OCI-LY1 (cell line): Measurements from ENCODE around the gene ZNF438.

Source experiments
- H2AFZ ChIP-seq: fragments of 200-600 bp; sonication (generic), shearing (Covaris generic); 2 replicates; pipeline ENCODE4 v1.6.0; 2014; ENCODE audit warnings: antibody characterized with exemption, mild to moderate bottlenecking, low read length
- H3F3A ChIP-seq: fragments of 200-600 bp; sonication (generic), shearing (Covaris generic); 2 replicates; pipeline ENCODE4 v1.6.0; 2014; ENCODE audit warnings: mild to moderate bottlenecking, antibody characterized with exemption, low read length, moderate library complexity; ENCODE audit not compliant: insufficient read depth
- H3K27ac ChIP-seq: fragments of 200-600 bp; sonication (generic); 2 replicates; pipeline ENCODE4 v1.5.1; 2014; ENCODE audit warnings: low read length, mixed run types, mild to moderate bottlenecking, low read depth; ENCODE audit not compliant: poor library complexity, severe bottlenecking
- H3K27me3 ChIP-seq: fragments of 200-600 bp; sonication (generic); 2 replicates; pipeline ENCODE4 v1.6.0; 2014; ENCODE audit warnings: antibody characterized with exemption, mild to moderate bottlenecking, low read length, moderate library complexity; ENCODE audit not compliant: insufficient read depth
- H3K36me3 ChIP-seq: fragments of 200-600 bp; sonication (generic); 2 replicates; pipeline ENCODE4 v1.6.1; 2014; ENCODE audit warnings: mild to moderate bottlenecking, antibody characterized with exemption, low read length, moderate library complexity, mixed read lengths; ENCODE audit not compliant: insufficient read depth
- H3K4me1 ChIP-seq: fragments of 200-600 bp; sonication (generic); 2 replicates; pipeline ENCODE4 v1.5.1; 2014; ENCODE audit warnings: mild to moderate bottlenecking, low read length, moderate library complexity; ENCODE audit not compliant: insufficient read depth, severe bottlenecking
- H3K4me2 ChIP-seq: fragments of 200-600 bp; sonication (generic), shearing (Covaris generic); 2 replicates; pipeline ENCODE4 v1.6.1; 2014; ENCODE audit warnings: low read length
- H3K4me3 ChIP-seq: fragments of 200-600 bp; sonication (generic); 2 replicates; pipeline ENCODE4 v1.5.1; 2014; ENCODE audit warnings: low read length, low read depth, mild to moderate bottlenecking, mixed read lengths; ENCODE audit not compliant: poor library complexity, severe bottlenecking
- H3K79me2 ChIP-seq: fragments of 200-600 bp; shearing (Covaris generic); 2 replicates; pipeline ENCODE4 v1.6.1; 2016; ENCODE audit warnings: mixed run types, low read length, mixed read lengths; ENCODE audit not compliant: insufficient read depth
- H3K9ac ChIP-seq: fragments of 200-600 bp; sonication (generic), shearing (Covaris generic); 2 replicates; pipeline ENCODE4 v1.6.1; 2014; ENCODE audit warnings: mild to moderate bottlenecking, low read length, mixed read lengths
- H3K9me2 ChIP-seq: fragments of 200-600 bp; sonication (generic), shearing (Covaris generic); 2 replicates; pipeline ENCODE4 v1.6.1; 2014; ENCODE audit warnings: low read depth, mild to moderate bottlenecking, low read length, mixed read lengths
- H3K9me3 ChIP-seq: fragments of 200-600 bp; shearing (Covaris generic); 2 replicates; pipeline ENCODE4 v1.6.1; 2014; ENCODE audit warnings: low read length, mixed read lengths
- H4K20me1 ChIP-seq: fragments of 200-600 bp; sonication (generic), shearing (Covaris generic); 2 replicates; pipeline ENCODE4 v1.6.0; 2016; ENCODE audit warnings: mild to moderate bottlenecking, low read length; ENCODE audit not compliant: insufficient read depth
- EZH2 ChIP-seq: fragments of 200-600 bp; sonication (generic), shearing (Covaris generic); IDR thresholded peaks from 2 replicates; pipeline ENCODE4 v1.8.0; 2017; ENCODE audit warnings: borderline replicate concordance, mixed run types, mild to moderate bottlenecking, antibody characterized with exemption, low read length, moderate library complexity, mixed read lengths
- TF ChIP-seq, protein P1 (sequence below): fragments of 200-600 bp; sonication (generic), shearing (Covaris generic); IDR thresholded peaks from 2 replicates; pipeline ENCODE4 v1.5.1; 2017; ENCODE audit warnings: mild to moderate bottlenecking, antibody characterized with exemption, low read length, moderate library complexity, mixed read lengths

The ZNF438 gene

DNA sequence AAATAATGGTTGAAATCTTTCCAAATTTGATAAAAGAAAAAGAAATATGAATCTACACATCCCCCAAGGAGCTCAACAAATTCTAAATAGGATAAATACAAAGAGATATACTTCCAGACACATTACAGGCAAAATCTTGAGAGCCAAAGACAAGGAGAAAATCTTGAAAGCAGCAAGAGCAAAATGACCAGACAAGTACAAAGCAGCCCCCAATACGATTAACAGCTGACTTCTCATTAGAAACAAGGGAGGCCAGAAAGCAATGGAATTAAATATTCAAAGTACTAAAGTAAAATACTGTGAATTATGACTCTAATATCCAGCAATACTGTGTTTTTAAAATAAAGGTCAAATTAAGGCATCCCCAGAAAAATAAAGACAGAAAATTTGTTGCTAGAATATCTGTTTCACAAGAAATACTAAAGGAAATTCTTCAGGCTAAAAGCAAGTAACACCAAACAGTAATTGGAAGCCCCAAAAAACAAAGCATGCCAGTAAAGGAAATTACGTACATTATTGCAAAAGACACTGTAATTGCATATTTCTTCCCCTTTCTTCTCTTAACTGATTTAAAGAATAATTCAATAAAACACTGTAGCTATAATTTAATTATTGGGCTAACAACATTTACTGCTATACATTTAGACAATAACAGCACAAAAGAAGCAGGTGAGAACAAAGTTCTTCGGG lies 36.4 kb downstream of the ZNF438 start:
- H3K27ac ChIP-seq, result no peak overlapping the region
- H3K4me1 ChIP-seq, result no peaks in the 10 kb centered on the region
- 0 out of 2 replicates have a peak, but pooled peaks cover 2% of the 10 kb centered on the region for H3K9me3 ChIP-seq
- no peak overlapping the region for H2AFZ ChIP-seq
- no peaks in the 10 kb centered on the region for H3K36me3 ChIP-seq
- TF ChIP-seq EZH2, result no peak
- TF ChIP-seq, protein P1, sequence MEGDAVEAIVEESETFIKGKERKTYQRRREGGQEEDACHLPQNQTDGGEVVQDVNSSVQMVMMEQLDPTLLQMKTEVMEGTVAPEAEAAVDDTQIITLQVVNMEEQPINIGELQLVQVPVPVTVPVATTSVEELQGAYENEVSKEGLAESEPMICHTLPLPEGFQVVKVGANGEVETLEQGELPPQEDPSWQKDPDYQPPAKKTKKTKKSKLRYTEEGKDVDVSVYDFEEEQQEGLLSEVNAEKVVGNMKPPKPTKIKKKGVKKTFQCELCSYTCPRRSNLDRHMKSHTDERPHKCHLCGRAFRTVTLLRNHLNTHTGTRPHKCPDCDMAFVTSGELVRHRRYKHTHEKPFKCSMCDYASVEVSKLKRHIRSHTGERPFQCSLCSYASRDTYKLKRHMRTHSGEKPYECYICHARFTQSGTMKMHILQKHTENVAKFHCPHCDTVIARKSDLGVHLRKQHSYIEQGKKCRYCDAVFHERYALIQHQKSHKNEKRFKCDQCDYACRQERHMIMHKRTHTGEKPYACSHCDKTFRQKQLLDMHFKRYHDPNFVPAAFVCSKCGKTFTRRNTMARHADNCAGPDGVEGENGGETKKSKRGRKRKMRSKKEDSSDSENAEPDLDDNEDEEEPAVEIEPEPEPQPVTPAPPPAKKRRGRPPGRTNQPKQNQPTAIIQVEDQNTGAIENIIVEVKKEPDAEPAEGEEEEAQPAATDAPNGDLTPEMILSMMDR, result no peak
- no peak overlapping the region for H3K4me2 ChIP-seq
- no peaks in the 10 kb centered on the region for H3K79me2 ChIP-seq
- no peaks in the 10 kb centered on the region for H4K20me1 ChIP-seq
- no peaks in the 10 kb centered on the region for H3K9me2 ChIP-seq
- H3K9ac ChIP-seq, result no peak overlapping the region
- no peak overlapping the region for H3K4me3 ChIP-seq
- H3K27me3 ChIP-seq, result no peaks in the 10 kb centered on the region
- H3F3A ChIP-seq, result no peaks in the 10 kb centered on the region

- Histone ChIP-seq H3K4me3 (no peak overlapping the region), H4K20me1 (no peaks in the 10 kb centered on the region), H3K9me2 (no peaks in the 10 kb centered on the region), H3K79me2 (no peaks in the 10 kb centered on the region), H3K36me3 (no peaks in the 10 kb centered on the region), H3K4me2 (no peak overlapping the region), H3K27ac (no peak overlapping the region), H3K9me3 (0 out of 2 replicates have a peak, but pooled peaks cover 2% of the 10 kb centered on the region), H3K4me1 (no peaks in the 10 kb centered on the region), H2AFZ (no peak overlapping the region), H3F3A (no peaks in the 10 kb centered on the region), H3K9ac (no peak overlapping the region), H3K27me3 (no peaks in the 10 kb centered on the region)
- TF ChIP-seq, protein P1, result no peak
- TF ChIP-seq EZH2, result no peak
Observed at GRCh38 chr10:30993155-30993554, 38.5 kb downstream of the ZNF438 start.

- TF ChIP-seq EZH2, result no peak
- TF ChIP-seq, protein P1, result no peak
Observed at GRCh38 chr10:30992681-30993080, 39.0 kb downstream of the ZNF438 start.

More at GRCh38 chr10:30992681-30993080, 39.0 kb downstream of the ZNF438 start:
- H4K20me1 ChIP-seq, result no peaks in the 10 kb centered on the region
- H3K9ac ChIP-seq, result no peak overlapping the region
- no peak overlapping the region for H3K4me3 ChIP-seq
- no peaks in the 10 kb centered on the region for H3K36me3 ChIP-seq
- H3K27ac ChIP-seq, result no peak overlapping the region
- no peaks in the 10 kb centered on the region for H3K4me1 ChIP-seq
- H3K9me3 ChIP-seq, result 0 out of 2 replicates have a peak, but pooled peaks cover 2% of the 10 kb centered on the region
- no peaks in the 10 kb centered on the region for H3K79me2 ChIP-seq
- no peak overlapping the region for H3K4me2 ChIP-seq
- no peaks in the 10 kb centered on the region for H3K27me3 ChIP-seq
- no peaks in the 10 kb centered on the region for H3K9me2 ChIP-seq
- no peak overlapping the region for H2AFZ ChIP-seq
- H3F3A ChIP-seq, result no peaks in the 10 kb centered on the region
